Measurements from ENCODE around the gene WDR27.

- TF ChIP-seq CTCF (IDR thresholded peaks at IDR 0.05) (no peak), POLR2AphosphoS5 (IDR thresholded peaks at IDR 0.05) (no peak), POLR2A (IDR thresholded peaks at IDR 0.05) (no peak), EP300 (IDR thresholded peaks at IDR 0.05) (no peak)
Observed at GRCh38 chr6:169500688-169501087, 201.1 kb downstream of the WDR27 start.

All from sigmoid colon (tissue), 4 donors.